ENCODE results near the gene MCU. TPM values are rescaled to one million over a fixed set of nuclear protein-coding genes. Genes with fewer than 3 reads are reported as not detected.

MCU gene
- total and polyA plus RNA-seq, 2 donors (not counting 1 experiment from before 2014, with no cell fraction given), result 40.5 to 77.1 TPM

GRCh38 chr10:72690071-72690755 is 1.7 kb upstream of the MCU start:
- Histone ChIP-seq H3K27ac (ENCODE audit: insufficient read depth, low read length) (no peak overlapping the region), H3K36me3 (ENCODE audit: control insufficient read depth, insufficient read depth, low read length) (no peaks in the 10 kb centered on the region)
- no peak for DNase-seq (ENCODE audit: low read depth in 2 of 2)

DNA sequence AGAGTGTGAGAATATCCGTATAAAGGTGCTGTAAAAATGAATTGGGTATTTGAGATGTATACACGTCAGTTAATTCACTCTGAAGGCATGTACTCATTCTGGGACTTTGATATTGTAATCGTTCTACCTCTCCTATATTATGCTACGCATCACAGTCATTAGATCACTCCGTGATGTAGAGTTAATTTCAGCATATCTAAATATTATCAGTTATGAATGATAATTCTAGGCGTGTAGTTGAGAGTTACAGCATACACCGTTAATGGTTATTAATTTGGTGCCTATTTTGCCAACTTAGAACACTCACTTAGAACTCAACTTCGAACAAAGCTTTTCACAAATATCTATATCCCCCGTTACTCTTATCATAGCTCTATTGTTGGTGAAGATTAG is 477 bp upstream of the MCU start:
- peak overlapping the region; percentile 38 to 96 (median 83) for H3K4me3 ChIP-seq (replicated peaks in 1 of 4; ENCODE audit: control extremely low read depth in 1 of 4, insufficient read depth in 1 of 4, low read depth in 3 of 4, low read length in 4 of 4)
- H3K27me3 ChIP-seq (ENCODE audit: control insufficient read depth, insufficient read depth, low read length), result no peaks in the 10 kb centered on the region
- H3K9me3 ChIP-seq (ENCODE audit: control insufficient read depth, insufficient read depth, low read depth, low read length), result no peaks in the 10 kb centered on the region
- TF ChIP-seq EZH2 (IDR thresholded peaks at IDR 0.05; ENCODE audit: low read length, missing control alignments) (no peak), CTCF (conservative IDR thresholded peaks at IDR 0.05 in 1 of 2, IDR thresholded peaks at IDR 0.05 in 1 of 2; ENCODE audit: low read depth in 1 of 2, low read length in 2 of 2) (no peak)
- H4K20me1 ChIP-seq (ENCODE audit: control insufficient read depth, extremely low read depth, insufficient read depth, low read length), result no peaks in the 10 kb centered on the region
- DNase-seq (ENCODE audit: low read depth in 2 of 2), result no peak
- peak overlapping the region; percentile 81 for H2AFZ ChIP-seq (ENCODE audit: low read length)
- no peak overlapping the region for H3K9ac ChIP-seq (ENCODE audit: insufficient read depth, low read length)
- H3K27ac ChIP-seq (ENCODE audit: insufficient read depth, low read length), result no peak overlapping the region
- peak overlapping the region; percentile 74 for H3K4me2 ChIP-seq (ENCODE audit: extremely low read depth, insufficient read depth, low read length)
- peaks cover 9% of the 10 kb centered on the region for H3K4me1 ChIP-seq (ENCODE audit: control insufficient read depth, extremely low read depth, insufficient read depth, low read length)
- peaks cover 37% of the 10 kb centered on the region for H3K79me2 ChIP-seq (ENCODE audit: control insufficient read depth, insufficient read depth, low read length)
- H3K36me3 ChIP-seq (ENCODE audit: control insufficient read depth, insufficient read depth, low read length), result no peaks in the 10 kb centered on the region

More at GRCh38 chr10:72690071-72690755, 1.7 kb upstream of the MCU start:
- peaks cover 7% of the 10 kb centered on the region for H3K4me1 ChIP-seq (ENCODE audit: control insufficient read depth, extremely low read depth, insufficient read depth, low read length)
- H2AFZ ChIP-seq (ENCODE audit: low read length), result no peak overlapping the region
- no peak overlapping the region for H3K9ac ChIP-seq (ENCODE audit: insufficient read depth, low read length)
- peaks cover 29% of the 10 kb centered on the region for H3K79me2 ChIP-seq (ENCODE audit: control insufficient read depth, insufficient read depth, low read length)
- no peak overlapping the region for H3K4me2 ChIP-seq (ENCODE audit: extremely low read depth, insufficient read depth, low read length)
- H3K27me3 ChIP-seq (ENCODE audit: control insufficient read depth, insufficient read depth, low read length), result no peaks in the 10 kb centered on the region
- H3K9me3 ChIP-seq (ENCODE audit: control insufficient read depth, insufficient read depth, low read depth, low read length), result no peaks in the 10 kb centered on the region
- TF ChIP-seq EZH2 (IDR thresholded peaks at IDR 0.05; ENCODE audit: low read length, missing control alignments) (no peak), CTCF (conservative IDR thresholded peaks at IDR 0.05 in 1 of 2, IDR thresholded peaks at IDR 0.05 in 1 of 2; ENCODE audit: low read depth in 1 of 2, low read length in 2 of 2) (no peak)
- H3K4me3 ChIP-seq (replicated peaks in 1 of 4; ENCODE audit: control extremely low read depth in 1 of 4, insufficient read depth in 1 of 4, low read depth in 3 of 4, low read length in 4 of 4), result no peak overlapping the region
- no peaks in the 10 kb centered on the region for H4K20me1 ChIP-seq (ENCODE audit: control insufficient read depth, extremely low read depth, insufficient read depth, low read length)

DNA sequence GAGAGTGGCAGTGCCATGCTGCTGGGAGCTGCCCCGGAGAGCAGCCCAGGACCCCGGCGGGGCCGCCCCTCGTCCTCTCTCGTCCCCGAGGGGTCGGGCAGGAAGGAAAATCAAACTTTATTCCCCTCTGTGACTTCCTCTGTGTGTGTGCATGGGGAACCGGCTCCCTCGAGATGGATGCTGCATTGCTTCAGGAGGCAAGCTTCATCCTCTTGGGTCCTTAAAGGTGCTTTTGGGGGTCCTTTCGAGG is 726 bp downstream of the MCU start:
- no peaks in the 10 kb centered on the region for H3K9me3 ChIP-seq (ENCODE audit: control insufficient read depth, insufficient read depth, low read depth, low read length)
- peak overlapping the region; percentile 61 for H2AFZ ChIP-seq (ENCODE audit: low read length)
- H3K27me3 ChIP-seq (ENCODE audit: control insufficient read depth, insufficient read depth, low read length), result no peaks in the 10 kb centered on the region
- peak overlapping the region; percentile 87 for H3K4me2 ChIP-seq (ENCODE audit: extremely low read depth, insufficient read depth, low read length)
- peaks cover 46% of the 10 kb centered on the region for H3K79me2 ChIP-seq (ENCODE audit: control insufficient read depth, insufficient read depth, low read length)
- no peak for DNase-seq (ENCODE audit: low read depth in 2 of 2)
- H3K4me1 ChIP-seq (ENCODE audit: control insufficient read depth, extremely low read depth, insufficient read depth, low read length), result peaks cover 9% of the 10 kb centered on the region
- peak overlapping the region; percentile 77 to 96 (median 87) for H3K4me3 ChIP-seq (replicated peaks in 1 of 4; ENCODE audit: control extremely low read depth in 1 of 4, insufficient read depth in 1 of 4, low read depth in 3 of 4, low read length in 4 of 4)
- H3K9ac ChIP-seq (ENCODE audit: insufficient read depth, low read length), result peak overlapping the region; percentile 82
- no peaks in the 10 kb centered on the region for H4K20me1 ChIP-seq (ENCODE audit: control insufficient read depth, extremely low read depth, insufficient read depth, low read length)
- TF ChIP-seq CTCF (conservative IDR thresholded peaks at IDR 0.05 in 1 of 2, IDR thresholded peaks at IDR 0.05 in 1 of 2; ENCODE audit: low read depth in 1 of 2, low read length in 2 of 2), result no peak
- no peak for TF ChIP-seq EZH2 (IDR thresholded peaks at IDR 0.05; ENCODE audit: low read length, missing control alignments)
- peak overlapping the region; percentile 79 for H3K27ac ChIP-seq (ENCODE audit: insufficient read depth, low read length)
- no peaks in the 10 kb centered on the region for H3K36me3 ChIP-seq (ENCODE audit: control insufficient read depth, insufficient read depth, low read length)

Measured in fibroblast of lung (primary cell).